ENCODE data around the gene PDCD2L.

PDCD2L gene

GRCh38 chr19:34402074-34402600 lies 2.1 kb upstream of the PDCD2L start:
- no peak overlapping the region for H3K4me3 ChIP-seq (ENCODE audit: low read depth, low read length)
- TF ChIP-seq CTCF (IDR thresholded peaks at IDR 0.05; ENCODE audit: low read depth, low read length) (no peak), MYC (IDR thresholded peaks at IDR 0.05; ENCODE audit: low read depth, low read length) (no peak), MAX (IDR thresholded peaks at IDR 0.05; ENCODE audit: low read depth, low read length) (no peak), POLR2A (IDR thresholded peaks at IDR 0.05; ENCODE audit: extremely low read depth, insufficient read length) (no peak)
- no peak for DNase-seq (ENCODE audit: low read depth)

- peak overlapping the region; percentile 77 for H3K4me3 ChIP-seq (ENCODE audit: low read depth, low read length)
- DNase-seq (ENCODE audit: low read depth) = no peak
- no peak for TF ChIP-seq CTCF (IDR thresholded peaks at IDR 0.05; ENCODE audit: low read depth, low read length)
- TF ChIP-seq POLR2A (IDR thresholded peaks at IDR 0.05; ENCODE audit: extremely low read depth, insufficient read length) = no peak
- no peak for TF ChIP-seq MYC (IDR thresholded peaks at IDR 0.05; ENCODE audit: low read depth, low read length)
- TF ChIP-seq MAX (IDR thresholded peaks at IDR 0.05; ENCODE audit: low read depth, low read length) = no peak
Measured at GRCh38 chr19:34403784-34404108, 453 bp upstream of the PDCD2L start.

GRCh38 chr19:34405892-34406660 lies 1.9 kb downstream of the PDCD2L start:
- no peak overlapping the region for H3K4me3 ChIP-seq (ENCODE audit: low read depth, low read length)
- DNase-seq (ENCODE audit: low read depth) = no peak
- TF ChIP-seq MAX (IDR thresholded peaks at IDR 0.05; ENCODE audit: low read depth, low read length) (no peak), CTCF (IDR thresholded peaks at IDR 0.05; ENCODE audit: low read depth, low read length) (no peak), MYC (IDR thresholded peaks at IDR 0.05; ENCODE audit: low read depth, low read length) (no peak), POLR2A (IDR thresholded peaks at IDR 0.05; ENCODE audit: extremely low read depth, insufficient read length) (no peak)

- TF ChIP-seq MAX (IDR thresholded peaks at IDR 0.05; ENCODE audit: low read depth, low read length) (no peak), CTCF (IDR thresholded peaks at IDR 0.05; ENCODE audit: low read depth, low read length) (no peak), MYC (IDR thresholded peaks at IDR 0.05; ENCODE audit: low read depth, low read length) (no peak), POLR2A (IDR thresholded peaks at IDR 0.05; ENCODE audit: extremely low read depth, insufficient read length) (no peak)
- no peak overlapping the region for H3K4me3 ChIP-seq (ENCODE audit: low read depth, low read length)
- no peak for DNase-seq (ENCODE audit: low read depth)
Measured at GRCh38 chr19:34408411-34408810, 4.2 kb downstream of the PDCD2L start.

- H3K4me3 ChIP-seq (ENCODE audit: low read depth, low read length) = no peak overlapping the region
- DNase-seq (ENCODE audit: low read depth) = no peak
- no peak for TF ChIP-seq CTCF (IDR thresholded peaks at IDR 0.05; ENCODE audit: low read depth, low read length)
- no peak for TF ChIP-seq MAX (IDR thresholded peaks at IDR 0.05; ENCODE audit: low read depth, low read length)
- no peak for TF ChIP-seq POLR2A (IDR thresholded peaks at IDR 0.05; ENCODE audit: extremely low read depth, insufficient read length)
Measured at GRCh38 chr19:34409189-34410164, 5.3 kb downstream of the PDCD2L start.

Data from NB4 (cell line).